Eye (tissue), 1 donor: ENCODE results near the gene PPP1R3A.

Experiments used
- DNase-seq: peaks from one replicate; pipeline ENCODE4 v3.0.0-alpha.2; 2015

Gene PPP1R3A

GRCh38 chr7:113880559-113880958, 38.2 kb downstream of the PPP1R3A start:
- no peak for DNase-seq

GRCh38 chr7:113878394-113878992, 40.3 kb downstream of the PPP1R3A start:
- DNase-seq: no peak

DNA sequence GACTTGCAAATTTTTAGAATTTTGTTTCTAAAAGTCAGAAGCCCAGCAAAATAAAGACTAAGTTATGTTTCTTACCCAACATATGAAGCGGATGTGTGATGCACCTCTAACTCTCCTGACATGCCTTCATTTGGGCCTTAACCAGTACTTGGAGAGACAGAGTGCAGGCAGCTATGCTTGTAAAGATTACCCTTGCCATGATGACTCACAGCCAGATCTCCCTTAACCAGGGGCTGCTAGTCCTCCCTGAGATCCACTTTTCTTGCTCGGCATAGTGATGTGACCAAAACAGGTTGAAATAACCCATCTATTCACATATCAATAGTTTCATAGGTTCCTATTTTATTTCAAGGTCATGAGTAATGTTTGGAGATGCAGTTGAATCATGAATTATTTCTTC, 43.6 kb downstream of the PPP1R3A start:
- no peak for DNase-seq

DNA sequence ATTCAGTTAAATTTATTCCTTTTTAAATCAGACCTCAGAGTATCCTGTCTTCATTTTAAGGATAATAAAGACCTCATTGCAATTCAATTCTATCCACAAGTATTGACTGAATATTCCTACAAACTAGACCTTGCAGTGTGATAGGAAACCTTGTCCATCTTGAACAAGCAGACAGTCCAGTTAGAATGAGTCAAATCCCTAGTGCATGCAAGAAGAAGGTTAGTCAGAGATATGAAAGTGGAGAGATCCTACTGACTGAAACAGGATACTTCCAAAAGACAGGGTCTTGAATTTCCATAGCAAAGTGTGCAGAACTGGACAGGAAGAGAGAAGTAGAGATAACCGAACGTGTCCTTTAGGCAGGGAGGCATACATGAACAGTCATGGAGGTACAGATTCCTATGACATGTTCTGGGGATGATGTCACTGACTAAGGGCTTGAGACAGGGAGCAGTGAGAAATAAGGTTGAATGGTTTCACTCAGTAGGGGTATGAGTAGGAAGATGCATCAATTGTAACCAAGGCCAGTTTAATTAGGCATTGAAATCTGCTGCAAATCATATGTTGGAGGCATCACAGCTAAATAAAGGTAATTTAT, 45.2 kb downstream of the PPP1R3A start:
- no peak for DNase-seq

DNA sequence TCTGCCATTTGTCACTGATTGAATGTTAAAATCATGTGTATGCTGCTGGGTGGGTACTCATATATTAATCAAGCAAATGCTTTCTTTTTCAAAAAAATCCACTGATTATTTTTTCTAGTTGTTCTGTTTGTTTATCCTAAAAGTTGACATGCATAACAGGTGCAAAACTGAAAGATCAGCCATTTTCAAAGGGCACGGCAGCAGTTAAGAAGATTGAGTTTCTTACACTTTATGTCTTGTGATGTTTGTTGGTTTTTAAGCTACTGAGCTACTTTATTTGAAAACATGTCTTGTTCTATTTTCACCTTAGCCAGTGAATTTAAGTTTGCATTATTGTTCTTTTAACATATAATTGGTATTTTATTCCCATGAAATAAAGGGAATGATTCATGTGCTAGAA, 45.8 kb downstream of the PPP1R3A start:
- no peak for DNase-seq

- no peak for DNase-seq
Measured at GRCh38 chr7:113867325-113867724, 51.5 kb downstream of the PPP1R3A start.

GRCh38 chr7:113856010-113856409, 62.8 kb downstream of the PPP1R3A start:
- no peak for DNase-seq

DNA sequence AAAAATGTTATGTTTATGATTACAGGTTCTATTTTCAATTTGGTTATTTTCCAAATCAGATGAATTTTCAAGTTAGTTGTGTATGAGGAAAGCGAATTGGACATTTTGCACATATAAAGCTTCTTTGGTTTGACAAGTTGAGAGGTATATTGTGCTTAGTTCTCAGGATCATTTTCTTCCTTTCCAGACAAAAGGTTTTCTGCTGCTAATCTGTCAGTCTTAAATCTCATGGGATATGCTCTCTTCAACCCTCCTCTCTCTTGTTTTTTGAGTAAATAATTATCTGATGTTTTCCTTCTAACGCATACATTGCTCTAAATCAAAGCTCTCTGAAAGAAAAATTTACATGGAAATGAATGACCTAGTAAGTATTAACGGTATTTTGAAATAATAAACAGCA, 77.9 kb downstream of the PPP1R3A start:
- peak; percentile 38 for DNase-seq

GRCh38 chr7:113835367-113835766, 83.4 kb downstream of the PPP1R3A start:
- DNase-seq: no peak

DNA sequence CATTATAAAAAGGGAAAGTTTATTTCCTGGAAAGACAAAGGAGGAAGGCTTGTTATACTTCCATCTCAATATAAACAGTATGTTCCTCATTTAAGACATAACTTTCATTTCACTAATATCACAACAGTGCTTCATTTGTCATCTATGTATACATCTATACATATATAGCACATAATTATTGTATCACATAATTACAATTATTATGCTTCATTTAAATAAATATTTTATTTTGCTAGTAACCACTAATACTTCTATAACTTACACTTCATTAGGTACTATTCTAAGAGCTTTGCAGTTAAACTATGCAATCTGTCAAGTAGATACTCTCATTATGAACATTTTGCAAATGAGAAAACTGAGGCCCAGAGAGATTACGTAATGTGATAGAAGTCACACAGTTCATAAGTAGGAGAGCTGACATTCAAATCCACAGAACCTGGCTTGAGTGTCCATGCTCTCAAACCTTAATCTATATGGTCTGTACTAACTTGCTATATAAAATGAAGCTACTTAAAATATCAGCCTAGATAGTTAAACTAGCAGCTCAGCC, 86.5 kb downstream of the PPP1R3A start:
- no peak for DNase-seq

GRCh38 chr7:113831556-113831955, 87.3 kb downstream of the PPP1R3A start:
- peak; percentile 13 for DNase-seq

DNA sequence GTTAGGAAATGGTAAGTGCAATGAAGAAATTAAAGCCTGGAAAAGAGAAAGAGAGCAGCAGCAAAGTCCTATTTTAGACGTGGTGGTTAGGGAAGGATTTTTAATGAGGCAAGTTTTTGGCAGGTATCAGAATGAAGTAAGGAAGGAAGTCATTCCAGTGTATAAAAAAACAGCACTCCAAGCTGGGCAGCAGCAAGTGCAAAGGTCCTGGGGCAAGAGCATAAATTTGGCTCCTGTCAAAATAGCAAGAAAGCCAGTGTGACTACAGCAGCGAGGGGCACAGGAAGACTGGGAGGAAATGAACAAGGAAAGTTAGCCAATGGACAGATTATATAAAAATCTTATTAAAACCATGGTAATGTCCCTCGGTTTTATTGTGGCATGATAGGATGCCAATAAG, 90.2 kb downstream of the PPP1R3A start:
- no peak for DNase-seq
